SH-SY5Y (cell line): ENCODE data around the gene ETNK2.

Experiments
- GATA2 ChIP-seq: IDR thresholded peaks from 2 replicates; pipeline ENCODE4 v1.6.1; 2011; ENCODE audit warnings: mild to moderate bottlenecking, low read depth, low read length
- GATA3 ChIP-seq: IDR thresholded peaks from 2 replicates; pipeline ENCODE4 v1.6.1; 2011; ENCODE audit warnings: low read depth, mild to moderate bottlenecking, low read length, moderate library complexity

- TF ChIP-seq GATA3, result no peak
- TF ChIP-seq GATA2, result no peak
These were observed 25.3 kb upstream of the ETNK2 start for GRCh38 chr1:204177133-204177532.
